NCI-H1694 (cell line): ENCODE results near the gene SAMSN1.
"Not testable (repeated sequence)": the region's sequence is repeated elsewhere in the genome, so short reads cannot be mapped to it uniquely, and the experiment has no call there.

Source experiments
- DNase-seq: peaks from one replicate; lab custom pipeline; 2025; lab: John Stamatoyannopoulos, UW

Gene SAMSN1

DNA sequence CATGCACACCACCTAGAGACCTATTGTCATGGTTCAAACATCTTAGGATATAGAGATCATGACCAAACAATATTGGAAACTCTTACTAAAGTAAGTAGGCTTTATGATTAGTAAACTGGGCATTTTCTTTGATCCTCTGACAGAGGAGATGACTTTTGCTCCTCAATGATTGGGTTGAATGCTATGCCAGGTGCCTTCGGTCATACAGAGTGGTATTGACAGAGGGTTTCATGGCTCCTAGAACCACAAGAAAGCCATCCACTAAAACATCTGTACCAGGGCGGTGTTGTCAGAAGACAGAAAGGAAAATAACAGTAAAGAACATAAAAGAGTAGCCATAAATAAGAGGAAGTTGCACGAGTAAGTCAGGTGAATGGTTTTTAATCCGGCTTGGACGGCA lies 20.8 kb upstream of the SAMSN1 start:
- DNase-seq, result no peak

DNA sequence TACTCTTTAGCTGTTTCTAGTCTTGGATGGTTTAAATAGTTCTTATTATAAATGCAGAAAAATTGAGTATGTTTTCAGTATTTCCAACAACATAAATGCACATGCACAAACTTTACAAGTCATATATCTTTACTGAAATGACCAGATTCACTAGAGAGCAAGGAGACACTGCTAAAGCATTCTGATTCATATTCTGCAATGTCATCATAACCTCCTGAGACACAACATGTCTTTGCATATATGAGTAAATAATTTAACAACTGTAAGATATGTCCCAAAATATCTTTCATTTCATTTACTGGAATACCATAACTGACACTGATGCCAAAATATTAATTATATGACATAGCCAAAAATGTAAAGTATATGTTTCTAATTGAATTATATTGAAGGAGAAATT lies 16.8 kb upstream of the SAMSN1 start:
- no peak for DNase-seq

DNA sequence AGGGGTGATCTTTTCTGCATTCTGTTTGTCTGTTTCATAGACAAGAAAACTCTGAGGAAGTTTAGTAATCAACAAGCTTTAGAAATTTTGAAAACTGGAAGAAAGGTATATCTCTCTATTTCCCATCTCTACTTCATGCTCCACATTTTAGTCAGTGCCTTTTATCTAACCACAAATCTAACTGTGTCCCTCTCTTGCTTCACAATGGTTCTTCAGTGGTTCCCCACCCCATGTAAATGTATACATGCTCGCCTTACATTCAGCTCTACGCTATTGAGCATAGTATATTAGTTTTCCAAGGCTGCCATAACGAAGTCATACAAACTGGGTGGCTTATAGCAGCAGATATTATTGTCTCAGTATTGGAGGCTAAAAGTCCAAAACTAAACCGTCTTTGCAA lies 14.4 kb upstream of the SAMSN1 start:
- no peak for DNase-seq

DNA sequence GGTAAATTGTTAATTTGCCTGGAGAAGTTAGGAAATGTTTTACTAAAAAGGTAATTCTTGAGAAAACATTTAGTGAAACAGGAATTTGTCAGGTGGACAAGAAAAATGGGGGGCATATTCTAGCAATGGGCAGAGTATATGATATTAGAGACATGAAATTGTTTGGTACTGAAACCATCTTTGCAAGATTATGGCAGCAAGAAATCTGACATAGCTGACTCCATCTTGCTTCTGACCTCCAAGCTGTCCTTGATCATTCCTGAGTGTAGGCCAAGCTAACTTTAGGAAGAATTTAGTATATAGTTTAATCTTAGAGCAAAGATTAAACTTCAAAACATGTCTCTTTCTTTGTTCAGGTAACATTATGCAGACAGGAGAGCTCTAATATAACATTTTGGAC lies 14.0 kb upstream of the SAMSN1 start:
- no peak for DNase-seq

DNA sequence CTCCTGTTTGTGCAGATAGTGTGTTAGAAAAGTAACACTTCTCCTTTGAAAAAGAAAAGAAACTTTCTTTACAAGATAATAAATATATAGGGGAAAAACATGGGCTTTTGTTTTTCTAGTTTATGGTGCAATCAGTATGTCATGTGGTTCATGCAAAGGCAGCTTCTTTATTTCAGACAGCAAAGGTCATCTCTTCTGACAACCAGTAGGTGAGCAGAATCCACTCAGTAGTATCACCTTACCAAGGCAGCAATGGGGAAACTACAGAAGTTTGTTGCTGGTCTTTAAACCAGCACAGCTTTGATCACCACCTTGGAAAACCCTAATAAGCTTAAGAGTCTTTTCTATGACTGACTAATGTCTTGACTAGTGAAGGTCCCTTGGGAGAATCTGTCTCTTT lies 13.0 kb upstream of the SAMSN1 start:
- DNase-seq, result no peak

DNA sequence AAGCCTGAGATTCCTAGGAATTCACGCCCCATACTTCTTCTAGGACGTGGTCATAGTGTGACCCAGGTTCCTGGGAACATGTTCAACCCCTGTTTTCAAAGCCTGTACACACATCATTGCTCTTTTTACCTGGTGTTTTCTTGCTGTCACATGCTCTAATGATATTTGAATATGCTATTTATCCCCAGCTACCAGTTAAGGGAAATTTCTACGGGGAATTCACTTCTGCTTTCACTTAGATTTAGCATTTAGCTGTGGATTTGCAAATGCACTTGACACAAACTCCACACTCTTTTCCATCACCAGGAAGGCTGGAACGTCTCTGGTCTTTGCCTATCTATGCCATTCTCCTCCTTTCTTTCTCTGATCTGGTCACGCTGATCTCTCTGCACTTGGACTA lies 11.3 kb upstream of the SAMSN1 start:
- DNase-seq, result no peak

DNA sequence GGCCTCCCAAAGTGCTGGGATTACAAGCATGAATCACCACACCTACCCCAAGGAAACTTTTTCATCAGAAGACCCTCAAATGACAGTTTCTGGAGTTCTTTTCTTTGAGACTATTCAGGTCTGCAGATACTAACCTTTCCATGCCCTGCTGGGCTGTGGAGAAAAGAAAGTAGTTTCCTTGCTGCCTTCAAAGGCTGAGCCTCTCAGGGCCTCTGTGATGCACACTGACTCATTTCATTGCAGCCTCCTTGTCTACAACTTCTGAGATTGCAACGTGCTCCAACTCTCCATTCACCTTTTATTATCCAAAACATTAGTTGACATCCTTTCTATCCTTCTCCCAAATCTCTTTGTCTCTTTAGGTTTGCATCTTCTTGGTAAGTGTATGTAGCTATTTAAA lies 8.8 kb upstream of the SAMSN1 start:
- no peak for DNase-seq

DNA sequence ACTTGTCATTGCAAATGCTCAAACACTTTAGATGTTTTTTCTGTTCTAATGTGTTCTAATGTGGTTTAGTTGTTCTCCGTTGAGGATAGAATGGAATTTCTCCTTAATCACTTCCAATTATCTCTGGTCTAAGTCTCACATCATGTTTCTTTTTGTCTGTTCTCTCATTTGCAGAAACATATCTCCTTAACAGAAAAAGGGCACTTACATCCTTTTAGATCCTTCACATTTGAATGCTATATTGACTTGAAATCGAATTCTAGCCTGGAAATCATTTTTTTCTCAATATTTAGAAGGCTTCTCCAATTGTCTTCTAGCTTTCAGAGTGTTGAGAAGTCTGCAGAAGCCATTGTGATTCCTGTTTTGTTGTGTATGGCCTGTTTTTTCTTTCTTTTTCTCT lies 7.3 kb upstream of the SAMSN1 start:
- no peak for DNase-seq

DNA sequence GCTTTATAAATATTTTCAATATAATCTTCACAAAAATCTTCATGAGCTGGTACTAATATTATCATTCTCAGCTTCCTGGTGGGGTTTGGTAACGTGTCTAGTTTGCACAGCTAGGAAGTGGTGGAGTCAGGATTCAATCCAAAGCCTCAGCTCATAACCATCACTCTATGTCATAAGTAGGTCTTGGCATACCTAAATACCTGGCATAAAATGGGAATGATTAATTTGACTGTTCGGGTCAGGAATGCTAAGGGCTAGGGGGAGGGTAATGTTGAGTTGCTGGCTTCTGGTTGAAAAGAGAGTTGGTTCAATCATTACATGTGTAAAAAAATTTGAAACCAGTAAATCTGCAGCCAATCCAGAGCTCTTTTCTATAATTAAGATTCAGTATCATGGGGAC lies 5.6 kb upstream of the SAMSN1 start:
- no peak for DNase-seq

DNA sequence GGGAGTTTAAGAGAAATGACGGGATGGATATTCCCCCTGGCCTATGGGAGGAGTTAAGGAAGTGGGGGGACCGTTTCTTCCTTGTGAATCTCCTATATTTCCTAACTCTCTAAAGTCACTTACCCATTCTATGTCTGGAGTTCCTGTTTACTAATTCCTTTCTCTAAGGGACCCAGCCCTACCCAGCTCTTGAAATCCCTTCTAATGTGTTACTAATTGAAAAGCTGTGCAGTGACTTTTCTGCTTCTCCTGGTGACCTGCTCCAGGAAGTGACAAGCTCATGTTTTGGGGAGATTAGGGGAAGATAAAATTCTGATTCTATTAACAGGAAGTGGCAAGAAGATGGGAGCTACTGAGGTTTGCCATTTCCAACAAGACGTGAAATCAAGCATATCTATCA lies 4.0 kb upstream of the SAMSN1 start:
- DNase-seq, result no peak

DNA sequence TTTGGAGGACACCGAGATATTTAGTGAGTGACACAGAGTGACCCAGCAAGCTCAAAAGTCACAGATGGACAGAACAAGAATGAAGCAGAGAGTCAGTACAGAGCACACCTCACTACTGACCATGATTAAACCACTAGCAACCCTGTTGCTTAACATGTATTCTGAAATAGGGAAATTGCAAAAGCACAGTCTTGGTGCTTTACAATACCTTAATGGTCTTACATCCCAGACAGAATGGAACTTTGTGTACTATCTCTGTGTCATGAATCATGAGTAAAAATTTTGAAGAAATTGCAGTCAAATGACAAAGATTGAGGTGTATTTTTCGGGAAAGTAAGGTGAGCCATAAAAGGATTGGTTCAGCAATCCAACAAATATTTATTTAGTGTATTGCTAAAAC lies 2.7 kb upstream of the SAMSN1 start:
- no peak for DNase-seq

DNA sequence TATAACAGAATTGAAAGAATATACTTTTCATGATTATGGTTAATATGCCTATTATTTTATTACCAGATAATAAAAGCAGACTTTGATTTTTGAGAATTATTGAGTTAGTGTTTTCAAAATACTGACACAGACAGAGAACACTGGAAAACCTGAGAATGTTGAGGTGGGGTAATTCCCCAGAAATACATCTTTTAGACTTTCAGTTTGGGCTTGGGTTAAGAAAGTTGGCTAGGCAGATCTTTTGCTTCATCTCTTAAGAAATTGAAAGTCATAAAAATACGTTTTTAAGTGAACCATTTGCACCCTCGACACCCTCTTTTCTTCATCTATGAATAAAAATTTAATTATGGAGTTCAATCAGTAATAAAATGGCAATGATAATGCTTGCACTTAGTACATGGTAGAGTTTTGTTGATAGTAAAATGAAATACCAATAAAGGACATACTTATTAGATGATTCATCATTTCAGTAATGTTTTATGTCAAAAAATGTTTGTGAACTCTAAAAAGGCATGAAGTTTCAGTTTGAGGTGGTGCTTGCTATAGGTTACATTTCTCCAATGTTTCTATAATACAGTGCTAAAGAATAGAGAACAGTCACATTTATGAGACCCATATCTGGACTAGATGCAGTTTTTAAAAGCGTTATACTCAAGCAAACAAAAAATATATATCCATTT lies 1.9 kb upstream of the SAMSN1 start:
- DNase-seq, result no peak

DNA sequence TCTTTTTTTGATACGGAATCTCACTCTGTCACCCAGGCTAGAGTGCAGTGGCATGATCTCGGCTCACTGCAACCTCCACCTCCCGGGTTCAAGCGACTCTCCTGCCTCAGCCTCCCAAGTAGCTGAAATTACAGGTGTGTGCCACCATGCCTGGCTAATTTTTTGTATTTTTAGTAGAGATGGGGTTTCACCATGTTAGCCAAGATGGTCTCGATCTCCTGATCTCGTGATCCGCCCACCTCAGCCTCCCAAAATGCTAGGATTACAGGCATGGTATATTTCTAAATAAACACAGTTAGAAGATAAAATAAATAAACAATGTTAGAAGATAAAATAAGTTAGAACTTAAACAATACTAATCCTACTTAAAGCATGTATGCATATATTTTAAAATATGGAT lies 604 bp upstream of the SAMSN1 start:
- DNase-seq, result not testable (repeated sequence)

DNA sequence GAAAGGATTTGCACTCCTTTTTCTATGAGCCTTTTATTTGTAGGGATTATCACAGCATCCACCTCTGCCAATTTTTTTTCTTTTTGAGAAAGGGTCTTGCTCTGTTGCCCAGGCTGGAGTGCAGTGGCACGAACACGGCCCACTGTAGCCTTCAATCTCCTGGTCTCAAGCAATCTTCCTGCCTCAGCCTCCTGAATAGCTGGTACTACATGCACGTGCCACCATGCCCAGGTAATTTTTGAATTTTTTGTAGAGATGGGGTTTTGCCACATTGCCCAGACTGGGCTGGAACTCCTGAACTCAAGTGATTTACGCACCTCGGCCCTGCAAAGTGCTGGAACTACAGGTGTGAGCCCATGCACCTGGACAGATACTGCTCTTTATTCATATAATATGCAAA lies 2.1 kb downstream of the SAMSN1 start:
- no peak for DNase-seq

DNA sequence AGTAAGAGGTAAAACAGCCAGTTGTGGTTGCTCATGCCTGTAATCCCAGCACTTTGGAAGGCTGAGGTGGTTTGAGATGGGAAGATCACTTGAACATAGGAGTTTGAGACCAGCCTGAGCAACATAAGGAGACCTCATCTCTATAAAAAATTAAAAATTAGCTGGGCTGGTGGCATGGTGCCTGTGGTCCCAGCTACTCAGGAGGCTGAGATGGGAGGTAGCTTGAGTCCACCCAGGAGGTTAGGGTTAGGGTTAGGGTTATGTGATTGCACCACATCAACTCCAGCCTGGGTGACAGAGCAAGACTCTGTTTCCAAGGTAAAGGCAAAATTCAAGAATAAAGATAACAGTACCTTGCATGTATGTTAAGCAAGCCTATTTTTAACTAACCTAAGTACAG lies 3.5 kb downstream of the SAMSN1 start:
- DNase-seq, result no peak

DNA sequence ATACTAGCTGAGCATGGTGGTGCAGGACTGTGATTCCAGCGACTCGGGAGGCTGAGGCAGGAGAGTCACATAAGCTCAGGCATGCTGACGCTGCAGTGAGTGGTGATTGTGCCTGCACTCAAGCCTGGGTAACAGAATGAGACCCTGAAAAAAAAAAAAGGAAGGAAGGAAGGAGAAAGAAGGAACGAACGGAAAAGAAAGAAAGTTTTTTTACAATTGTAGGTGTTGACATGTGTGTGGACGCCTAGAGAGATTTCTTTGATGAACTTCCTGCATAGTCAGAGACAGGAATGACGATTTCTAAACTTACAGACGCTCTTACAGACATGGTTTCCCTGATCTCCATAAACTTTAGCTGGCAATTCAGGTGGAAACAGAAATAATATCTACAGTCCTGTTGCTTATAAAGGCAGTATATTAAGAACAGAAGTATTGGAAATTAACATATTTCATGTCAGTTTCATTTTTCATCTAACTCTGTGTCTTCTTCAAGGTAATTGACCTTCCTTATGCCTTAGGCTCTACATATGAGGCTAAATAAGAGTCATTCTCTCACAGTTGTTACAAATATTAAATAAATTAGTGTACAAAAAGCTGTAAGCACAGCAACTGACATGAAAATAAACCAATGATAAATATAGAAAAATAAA lies 4.1 kb downstream of the SAMSN1 start:
- no peak for DNase-seq

DNA sequence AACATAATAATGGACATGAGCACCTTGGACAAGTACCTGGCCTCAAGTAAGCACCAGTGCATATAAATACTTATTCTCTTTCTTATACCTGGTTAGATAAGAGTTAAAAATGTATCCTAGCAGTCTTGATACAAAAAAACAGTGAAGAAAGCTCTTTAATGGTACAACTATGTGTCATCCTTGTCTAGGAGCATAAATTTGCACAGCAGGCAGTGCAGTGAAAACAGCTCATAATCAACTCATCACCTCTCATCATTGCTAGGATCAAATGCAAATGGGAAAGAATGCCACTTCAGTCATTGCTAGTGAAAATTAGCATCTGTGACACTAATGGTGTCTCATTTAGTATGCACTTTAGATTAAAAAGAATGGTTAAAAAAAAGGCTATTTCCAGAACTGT lies 7.6 kb downstream of the SAMSN1 start:
- DNase-seq, result no peak

DNA sequence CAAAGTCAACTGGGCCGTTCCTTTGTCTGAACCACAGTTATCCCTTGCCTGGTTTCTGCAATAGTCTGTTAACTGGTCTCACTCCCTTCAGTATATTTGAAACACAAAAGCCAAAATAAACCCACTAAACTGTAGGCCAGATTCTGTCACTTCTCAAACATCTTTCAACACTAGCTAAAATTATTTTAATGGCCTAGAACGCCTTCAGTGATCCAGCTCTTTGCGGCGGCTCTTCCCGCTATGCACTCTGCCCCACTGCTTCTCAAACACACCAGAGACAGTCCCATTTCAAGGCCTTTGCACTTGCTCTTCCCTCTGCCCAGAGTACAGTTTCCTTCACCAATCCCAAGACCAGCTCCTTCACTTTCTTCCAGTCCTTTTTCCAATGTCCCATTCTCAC lies 9.2 kb downstream of the SAMSN1 start:
- no peak for DNase-seq

DNA sequence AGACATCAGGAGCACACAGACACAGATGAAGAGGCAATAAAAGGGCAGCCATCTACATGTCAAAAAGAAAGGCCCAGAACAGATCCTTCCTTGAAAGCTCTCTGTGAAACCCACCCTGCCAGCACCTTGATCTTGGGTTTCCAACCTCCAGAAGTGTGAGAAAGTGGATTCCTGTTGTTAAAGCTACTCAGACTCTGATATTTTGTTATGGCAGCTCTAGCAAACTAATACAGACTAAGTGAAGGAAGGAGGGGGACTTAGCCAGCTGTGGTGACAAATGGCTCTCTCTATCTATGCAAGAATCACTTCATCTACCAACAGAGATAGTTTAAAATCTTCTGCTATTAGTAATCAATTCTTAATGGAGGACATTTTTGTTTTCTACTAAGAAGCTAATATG lies 10.4 kb downstream of the SAMSN1 start:
- no peak for DNase-seq

DNA sequence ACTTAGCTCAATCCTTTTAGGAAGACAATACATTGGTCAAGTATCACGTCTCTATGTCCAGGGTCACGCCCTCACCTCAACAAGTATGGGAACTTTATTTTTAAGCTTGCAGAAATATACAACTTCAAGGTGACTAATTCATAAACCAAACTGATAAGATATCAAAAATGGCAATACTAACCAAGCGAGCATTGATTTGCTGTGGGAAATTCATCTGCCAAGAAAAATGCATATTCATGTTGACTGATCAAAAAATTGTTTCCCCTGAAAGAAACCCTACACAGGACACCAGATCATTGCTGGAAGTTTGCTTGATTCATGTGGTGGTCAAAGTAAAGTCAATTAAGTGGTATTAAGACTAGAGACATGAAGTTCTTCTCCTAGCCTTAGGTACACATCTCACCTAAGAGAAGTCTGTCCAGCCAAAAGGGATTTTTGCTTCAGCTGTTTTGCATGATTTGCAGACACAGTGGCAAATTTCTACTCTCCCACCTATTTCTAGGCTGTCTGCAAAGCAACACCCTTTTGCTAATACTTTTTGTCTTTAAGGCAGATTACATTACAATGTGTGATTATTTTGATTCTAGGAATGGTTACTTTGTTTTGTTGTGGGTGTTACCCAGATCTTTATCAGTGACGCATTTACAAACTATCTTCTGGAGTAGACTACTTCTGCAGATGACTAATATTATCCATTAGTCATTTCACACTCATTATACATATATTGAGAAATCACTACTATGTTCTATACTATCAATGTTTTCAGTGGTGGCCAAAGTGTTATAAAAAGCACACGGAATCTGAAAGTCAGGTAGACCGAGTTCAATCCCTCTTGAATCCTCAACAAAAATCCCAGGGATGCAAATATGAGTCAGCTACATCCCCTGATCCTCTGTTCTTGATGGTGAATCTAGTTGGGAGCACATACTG lies 12.4 kb downstream of the SAMSN1 start:
- no peak for DNase-seq

DNA sequence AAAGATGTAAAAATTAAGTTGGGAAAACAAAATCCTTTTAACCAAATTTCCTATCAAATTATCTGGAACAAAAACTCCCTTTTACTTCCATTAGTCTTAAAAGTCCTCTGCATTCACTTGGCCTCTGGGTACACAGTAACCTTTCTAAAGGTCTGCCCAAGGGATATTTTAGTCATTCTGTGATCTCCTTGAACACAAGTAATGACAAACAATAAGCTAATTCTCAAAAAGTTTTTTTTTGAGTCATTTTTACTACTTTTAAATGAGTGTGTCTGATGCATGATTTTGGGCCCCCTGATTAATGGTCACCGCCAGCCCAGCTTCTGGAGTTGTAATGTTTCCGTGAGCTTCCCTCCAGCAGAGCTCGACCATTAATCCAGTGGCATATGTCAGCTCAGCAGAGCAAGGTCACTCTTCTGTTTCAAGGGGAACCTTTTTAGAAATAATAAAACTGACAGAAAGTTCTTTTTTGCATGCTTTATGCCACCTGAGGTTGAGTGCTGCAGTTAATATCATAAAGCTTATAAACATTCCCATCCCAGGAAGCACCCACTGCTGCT lies 14.3 kb downstream of the SAMSN1 start:
- DNase-seq, result no peak

DNA sequence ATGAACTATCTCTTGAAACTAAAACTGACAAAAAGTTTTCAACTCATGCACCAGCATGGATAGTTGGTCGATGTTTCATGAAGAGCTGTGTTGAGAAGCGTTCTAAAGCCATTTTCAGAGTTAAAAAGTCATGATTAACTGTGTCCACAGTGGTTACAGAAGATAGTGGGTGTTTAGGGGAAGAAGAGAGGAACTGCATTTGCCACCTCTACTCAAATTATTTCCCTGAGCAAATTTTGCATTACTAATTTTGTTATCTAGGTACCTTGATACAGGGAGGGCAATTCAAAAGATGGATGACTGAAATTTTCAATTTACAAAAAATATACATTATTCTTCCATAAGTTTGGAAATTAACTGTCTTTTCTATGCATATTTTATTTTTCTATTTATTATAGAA lies 15.5 kb downstream of the SAMSN1 start:
- DNase-seq, result no peak

DNA sequence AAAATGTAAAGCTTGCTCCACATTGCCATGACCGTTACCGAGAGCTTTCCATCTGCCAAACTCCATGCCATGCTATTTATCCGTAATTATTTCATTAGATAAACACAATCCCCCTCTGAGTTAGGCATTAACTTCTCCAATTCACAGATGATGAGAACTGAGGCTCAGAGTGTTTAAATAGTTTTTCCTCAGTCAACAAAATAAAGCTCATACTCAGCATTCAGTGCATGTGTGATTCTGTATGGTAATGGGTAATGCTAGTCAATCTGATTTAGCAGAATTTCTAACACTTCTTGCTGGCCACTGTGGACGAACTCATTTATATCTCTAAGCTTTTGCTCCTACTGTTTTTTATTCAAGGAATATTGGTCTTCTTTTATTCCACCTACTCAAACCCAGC lies 17.3 kb downstream of the SAMSN1 start:
- DNase-seq, result no peak
